H1 (cell line): ENCODE measurements around the gene SIM2. TPM values are rescaled to one million over a fixed set of nuclear protein-coding genes. Genes with fewer than 3 reads are reported as not detected.

Experiments
- CREB1 ChIP-seq: IDR thresholded peaks from 2 replicates; pipeline ENCODE4 v1.6.1; 2012; ENCODE audit warnings: inconsistent platforms
- HDAC6 ChIP-seq: IDR thresholded peaks from one replicate; pipeline ENCODE4 v1.7.1; 2012; ENCODE audit warnings: low read depth, mild to moderate bottlenecking, inconsistent platforms, low read length, moderate library complexity
- PHF8 ChIP-seq: fragments of 200-600 bp; sonication (generic); conservative IDR thresholded peaks from 2 replicates; pipeline ENCODE4 v1.7.1; 2012; ENCODE audit warnings: low read depth, mild to moderate bottlenecking, inconsistent platforms, low read length, moderate library complexity
- POLR2A ChIP-seq, 2 experiments: IDR thresholded peaks; 1 replicate in 1 of 2; 2 replicates in 1 of 2; pipeline ENCODE4 v1.6.1; 2011; ENCODE audit warnings: low read depth in 2 of 2, low read length in 2 of 2, mild to moderate bottlenecking in 2 of 2; ENCODE audit errors: control extremely low read depth in 1 of 2
- RAD21 ChIP-seq, 2 experiments: IDR thresholded peaks in 1 of 2; conservative IDR thresholded peaks in 1 of 2; 2 replicates each; pipeline ENCODE4 v1.6.1; 2011; ENCODE audit warnings: low read depth in 2 of 2, low read length in 2 of 2, improper control_type of control experiment in 1 of 2, inconsistent platforms in 1 of 2, mild to moderate bottlenecking in 1 of 2, moderate library complexity in 1 of 2
- SIRT6 ChIP-seq: IDR thresholded peaks from one replicate; pipeline ENCODE4 v1.7.1; 2012; ENCODE audit warnings: low read length, inconsistent platforms
- SP1 ChIP-seq: IDR thresholded peaks from 2 replicates; pipeline ENCODE4 v1.6.1; 2011; ENCODE audit warnings: low read depth, low read length
- polyA plus RNA-seq, 7 experiments: library from polyadenylated mRNA; depleted of rRNA in 3 of 7; stranded (reverse) in 5 of 7; unstranded in 2 of 7; fragments of >200 nt in 5 of 7; fragments of 200-250 nt in 2 of 7; gene quantifications; 1 replicate in 5 of 7; 2 replicates in 1 of 7; 4 replicates in 1 of 7; pipeline versions ENCODE4 v1.2.1 to v1.2.3, GENCODE V29; 2011 to 2013; ENCODE audit warnings: missing spikeins in 2 of 7, mixed read lengths in 2 of 7
- total RNA-seq: library from RNA; stranded (reverse); fragmentation: NEBNext Ultra II Directional; extraction: Animal tissue kit (Norgen Biotek cat#: 25700); gene quantifications from 2 replicates; pipeline ENCODE4 v1.2.1, GENCODE V29; 2021

SIM2 gene
- total and polyA plus RNA-seq, 2 of the 8 experiments (the other 6 are each of a cell fraction or from before 2014, with no cell fraction given): 0.05 to 0.26 TPM

GRCh38 chr21:36759348-36760083 is 60.6 kb downstream of the SIM2 start (continued):
- TF ChIP-seq SP1 (no peak), PHF8 (no peak), POLR2A (IDR thresholded peaks at IDR 0.05; ENCODE audit: control extremely low read depth in 1 of 2, low read depth in 2 of 2, low read length in 2 of 2) (no peak), SIRT6 (no peak), RAD21 (IDR thresholded peaks at IDR 0.05 in 1 of 2, conservative IDR thresholded peaks at IDR 0.05 in 1 of 2; ENCODE audit: low read depth in 2 of 2, low read length in 2 of 2) (no peak), HDAC6 (no peak), CREB1 (no peak)
